Body of pancreas (tissue), 4 donors: ENCODE measurements around the gene SLC39A3. TPM values are rescaled to one million over a fixed set of nuclear protein-coding genes. Genes with fewer than 3 reads are reported as not detected.

Experiments
- ATAC-seq: fragments of 150-250 bp; one replicate; pipeline ENCODE4 v1.9.1; 2016
- DNase-seq, 4 donors: peaks; one replicate each; pipeline ENCODE4 v3.0.0-alpha.2; 2019
- H3K27ac ChIP-seq, 4 donors: fragments of 200-600 bp; sonication (generic); 1 replicate in 3 of 4; 2 replicates in 1 of 4; pipeline versions ENCODE4 v1.5.1 to v1.6.1; 2016 to 2019; ENCODE audit warnings: mild to moderate bottlenecking in 1 of 4, mixed read lengths in 1 of 4, moderate library complexity in 1 of 4
- H3K27me3 ChIP-seq, 2 donors: fragments of 200-600 bp; sonication (generic); one replicate each; pipeline ENCODE4 v1.6.0; 2016; ENCODE audit warnings: mild to moderate bottlenecking in 1 of 2
- H3K36me3 ChIP-seq, 2 donors: fragments of 200-600 bp; sonication (generic); replicated peaks in 1 of 2; 2 replicates each; pipeline ENCODE4 v1.5.1; 2016; ENCODE audit warnings: low read depth in 2 of 2; ENCODE audit not compliant: insufficient read depth in 1 of 2
- H3K4me1 ChIP-seq: fragments of 200-600 bp; sonication (generic); one replicate; pipeline ENCODE4 v1.6.0; 2016
- H3K4me3 ChIP-seq, 2 donors: fragments of 200-600 bp; sonication (generic); 1 replicate in 1 of 2; 2 replicates in 1 of 2; pipeline ENCODE4 v1.5.1; 2016 to 2019
- H3K9me3 ChIP-seq, 3 donors: fragments of 200-600 bp; sonication (generic); 1 replicate in 2 of 3; 2 replicates in 1 of 3; pipeline ENCODE4 v1.5.1; 2016
- POLR2A ChIP-seq, 3 donors: fragments of 450-650 bp; IDR thresholded peaks; one replicate each; pipeline ENCODE4 v1.6.1; 2016; ENCODE audit warnings: antibody characterized with exemption in 3 of 3, mild to moderate bottlenecking in 2 of 3
- WGBS, 2 donors: methylation state at CpG; one replicate each; pipeline ENCODE4 v1.1.5; 2017; 5-methylcytosine and 5-hydroxymethylcytosine counted together
- intact Hi-C: fragments of 100-400 bp; cut with DNase I; formaldehyde crosslinking; loops from one replicate; pipeline ENCODE4 v1.15.1; 2023
- total RNA-seq, 2 donors: library from RNA; depleted of rRNA; stranded (reverse); fragments of >200 nt; gene quantifications; one replicate each; pipeline ENCODE4 v1.1.0, GENCODE V29; 2016
- TF ChIP-seq, protein P1 (sequence below), 7 experiments: fragments of 450-650 bp in 4 of 7; fragments of 200-600 bp in 3 of 7; sonication (generic) in 3 of 7; IDR thresholded peaks; one replicate each; pipeline ENCODE4 v1.5.1; 2016 to 2019; ENCODE audit warnings: antibody characterized with exemption in 7 of 7

Gene SLC39A3
- total RNA-seq, 2 donors from 2014 or later, result 36.1 to 48.8 TPM

DNA sequence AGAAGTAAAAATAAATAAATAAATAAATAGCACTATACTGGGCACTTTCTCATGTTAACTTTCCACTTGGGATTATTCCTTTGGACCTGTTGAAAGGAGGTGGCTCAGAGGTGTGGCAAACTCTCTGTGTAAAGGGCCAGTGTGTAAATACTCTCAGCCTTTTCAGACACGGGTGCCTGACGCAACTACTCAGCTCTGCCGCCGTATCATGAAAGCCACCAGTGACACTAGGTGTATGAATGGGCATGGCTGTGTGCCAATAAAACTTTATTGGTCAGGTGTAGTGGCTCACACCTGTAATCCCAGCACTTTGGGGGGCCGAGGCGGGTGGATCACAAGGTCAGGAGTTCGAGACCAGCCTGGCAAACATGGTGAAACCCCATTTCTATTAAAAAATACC is 20.1 kb upstream of the SLC39A3 start:
- H3K27me3 ChIP-seq, result no peaks in the 10 kb centered on the region
- H3K9me3 ChIP-seq, result no peaks in the 10 kb centered on the region
- DNase-seq (no peak), ATAC-seq (no peak)
- H3K4me3 ChIP-seq, result no peak overlapping the region
- intact Hi-C loops, result no loop called here
- no peaks in the 10 kb centered on the region for H3K4me1 ChIP-seq
- WGBS, 2 donors, result 96 to 98% methylated on average over 7 of the region's 7 CpGs
- H3K27ac ChIP-seq, result no peak overlapping the region
- H3K36me3 ChIP-seq, result peaks cover 6 to 13% of the 10 kb centered on the region in 2 donors
- TF ChIP-seq POLR2A (IDR thresholded peaks at IDR 0.05), result no peak
- TF ChIP-seq, protein P1, sequence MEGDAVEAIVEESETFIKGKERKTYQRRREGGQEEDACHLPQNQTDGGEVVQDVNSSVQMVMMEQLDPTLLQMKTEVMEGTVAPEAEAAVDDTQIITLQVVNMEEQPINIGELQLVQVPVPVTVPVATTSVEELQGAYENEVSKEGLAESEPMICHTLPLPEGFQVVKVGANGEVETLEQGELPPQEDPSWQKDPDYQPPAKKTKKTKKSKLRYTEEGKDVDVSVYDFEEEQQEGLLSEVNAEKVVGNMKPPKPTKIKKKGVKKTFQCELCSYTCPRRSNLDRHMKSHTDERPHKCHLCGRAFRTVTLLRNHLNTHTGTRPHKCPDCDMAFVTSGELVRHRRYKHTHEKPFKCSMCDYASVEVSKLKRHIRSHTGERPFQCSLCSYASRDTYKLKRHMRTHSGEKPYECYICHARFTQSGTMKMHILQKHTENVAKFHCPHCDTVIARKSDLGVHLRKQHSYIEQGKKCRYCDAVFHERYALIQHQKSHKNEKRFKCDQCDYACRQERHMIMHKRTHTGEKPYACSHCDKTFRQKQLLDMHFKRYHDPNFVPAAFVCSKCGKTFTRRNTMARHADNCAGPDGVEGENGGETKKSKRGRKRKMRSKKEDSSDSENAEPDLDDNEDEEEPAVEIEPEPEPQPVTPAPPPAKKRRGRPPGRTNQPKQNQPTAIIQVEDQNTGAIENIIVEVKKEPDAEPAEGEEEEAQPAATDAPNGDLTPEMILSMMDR (IDR thresholded peaks at IDR 0.05), result no peak

DNA sequence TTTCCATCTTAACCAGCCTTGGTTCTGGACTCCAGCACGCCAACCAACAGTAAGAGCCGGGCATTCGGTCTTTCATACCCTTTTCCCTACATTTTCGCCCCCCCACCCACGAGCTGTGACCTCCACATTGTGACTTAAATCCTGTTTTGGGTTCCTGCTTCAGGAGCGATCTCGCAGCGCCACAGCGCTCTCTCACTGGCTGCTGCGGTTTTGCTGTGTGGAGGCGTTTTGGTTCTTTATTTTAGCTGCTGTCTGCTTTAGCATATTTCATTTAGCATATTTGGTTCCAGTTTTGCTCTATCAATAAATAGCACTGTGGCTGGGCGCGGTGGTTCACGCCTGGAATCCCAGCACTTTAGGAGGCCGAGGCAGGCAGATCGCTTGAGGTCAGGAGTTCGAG is 19.5 kb upstream of the SLC39A3 start:
- Histone ChIP-seq H3K27ac (no peak overlapping the region), H3K27me3 (no peaks in the 10 kb centered on the region), H3K4me1 (no peaks in the 10 kb centered on the region), H3K4me3 (no peak overlapping the region), H3K36me3 (peaks cover 5 to 13% of the 10 kb centered on the region in 2 donors), H3K9me3 (no peaks in the 10 kb centered on the region)
- WGBS, 2 donors, result 92 to 94% methylated on average over 17 of the region's 17 CpGs
- TF ChIP-seq, protein P1 (IDR thresholded peaks at IDR 0.05), result no peak
- TF ChIP-seq POLR2A (IDR thresholded peaks at IDR 0.05), result no peak
- DNase-seq, result no peak
- no peak for ATAC-seq
- intact Hi-C loops, result no loop called here

DNA sequence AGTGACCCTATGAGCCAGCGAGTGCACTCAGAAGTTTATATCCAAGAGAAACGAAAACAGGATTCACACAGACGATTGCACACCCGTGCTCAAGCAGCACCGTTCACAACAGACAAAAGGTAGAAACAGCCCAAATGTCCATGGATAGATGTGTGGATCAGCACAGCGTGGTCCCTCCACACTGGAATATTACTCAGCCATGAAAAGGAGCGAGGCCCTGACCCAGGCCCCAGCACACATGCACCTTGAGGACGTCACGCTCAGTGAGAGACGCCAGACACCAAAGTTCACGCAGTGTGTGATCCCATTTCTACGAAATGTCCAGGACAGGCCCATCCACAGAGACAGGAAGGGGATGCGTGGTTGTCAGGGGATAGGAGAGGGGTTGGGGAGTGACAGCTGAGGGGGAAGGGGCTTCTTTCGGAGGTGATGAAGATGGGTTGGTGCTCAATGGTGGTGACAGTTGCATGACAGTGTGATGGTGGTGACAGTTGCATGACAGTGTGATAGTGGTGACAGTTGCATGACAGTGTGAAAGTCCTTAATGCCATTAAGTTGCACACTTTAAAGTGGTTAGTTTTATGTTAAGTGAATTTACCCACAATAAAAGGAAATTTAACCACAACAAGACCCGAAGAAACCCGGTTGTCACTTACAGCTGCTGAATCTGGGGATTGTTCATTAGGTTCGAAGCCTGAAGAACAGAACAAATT is 18.9 kb upstream of the SLC39A3 start:
- H3K27me3 ChIP-seq, result no peaks in the 10 kb centered on the region

DNA sequence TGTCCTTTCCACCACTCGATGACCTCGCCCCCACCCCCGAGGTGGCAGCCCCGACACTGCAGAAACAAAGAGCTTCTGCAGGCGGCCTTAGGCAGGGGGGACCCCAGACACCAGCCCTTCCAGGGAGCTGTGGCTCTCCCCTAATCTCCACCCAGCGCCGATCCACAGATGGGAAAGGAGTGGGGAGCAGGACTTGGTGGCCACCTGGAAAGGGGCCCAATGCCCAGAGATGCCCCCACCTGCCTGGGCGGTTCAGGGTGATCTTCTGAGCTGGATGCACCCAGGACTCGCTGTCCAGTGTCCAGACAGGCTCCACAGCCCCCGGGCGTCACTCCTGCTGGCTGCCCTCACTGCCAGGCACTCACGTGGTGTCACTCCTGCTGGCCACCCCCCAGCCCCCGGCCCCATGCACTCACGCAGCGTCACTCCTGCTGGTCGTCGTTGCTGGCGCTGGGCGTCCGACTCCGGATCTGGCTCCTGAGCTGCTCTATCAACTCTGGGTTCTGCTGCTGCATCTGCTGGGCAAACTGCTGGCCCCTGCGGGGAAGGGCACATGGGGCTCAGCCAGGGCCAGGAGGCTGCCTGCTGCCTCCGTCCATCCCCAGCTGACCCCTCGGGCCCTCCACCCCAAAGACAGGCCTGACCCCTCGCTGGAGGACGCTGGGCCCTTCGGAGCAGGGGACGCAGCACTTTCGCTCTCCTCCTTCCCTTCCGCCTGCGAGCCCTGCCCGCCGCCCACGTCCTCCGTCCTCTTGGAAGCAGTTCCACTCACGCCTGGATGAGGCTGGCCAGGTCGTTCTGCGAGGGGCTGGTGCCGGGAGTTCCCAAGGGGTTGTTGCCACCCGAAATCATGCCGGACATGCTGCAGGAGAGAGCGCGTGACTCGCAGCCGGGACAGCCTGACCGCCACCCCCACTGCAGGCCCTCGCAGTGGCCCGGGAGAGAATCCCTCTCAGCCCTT is 17.4 kb upstream of the SLC39A3 start:
- H3K4me1 ChIP-seq, result no peaks in the 10 kb centered on the region
- H3K36me3 ChIP-seq, result peaks cover 5 to 13% of the 10 kb centered on the region in 2 donors
- no peak overlapping the region for H3K4me3 ChIP-seq
- intact Hi-C loops, result no loop called here
- DNase-seq (no peak), ATAC-seq (no peak)
- H3K9me3 ChIP-seq, result no peaks in the 10 kb centered on the region
- H3K27ac ChIP-seq, result no peak overlapping the region
- H3K27me3 ChIP-seq, result no peaks in the 10 kb centered on the region
- no peak for TF ChIP-seq POLR2A (IDR thresholded peaks at IDR 0.05)
- TF ChIP-seq, protein P1 (IDR thresholded peaks at IDR 0.05), result no peak
- 93 to 96% methylated on average over 32 to 43 of the region's 48 CpGs for WGBS, 2 donors

More for the DNA sequence above, 18.9 kb upstream of the SLC39A3 start:
- no peak for DNase-seq
- ATAC-seq, result no peak
- WGBS, 2 donors, result 95 to 97% methylated on average over 17 of the region's 17 CpGs
- no peak for TF ChIP-seq POLR2A (IDR thresholded peaks at IDR 0.05)
- TF ChIP-seq, protein P1 (IDR thresholded peaks at IDR 0.05), result no peak
- no peak overlapping the region for H3K27ac ChIP-seq
- peaks cover 5 to 13% of the 10 kb centered on the region in 2 donors for H3K36me3 ChIP-seq
- H3K4me3 ChIP-seq, result no peak overlapping the region
- H3K9me3 ChIP-seq, result no peaks in the 10 kb centered on the region
- H3K4me1 ChIP-seq, result no peaks in the 10 kb centered on the region
- intact Hi-C loops, result no loop called here
